ENCODE data around the gene COA3. TPM values are rescaled to one million over a fixed set of nuclear protein-coding genes. Genes with fewer than 3 reads are reported as not detected.

Gene COA3
- total and polyA plus RNA-seq, 2 donors (not counting 1 experiment from before 2014, with no cell fraction given): 18.5 to 32.1 TPM

GRCh38 chr17:42817866-42818265 lies 19.4 kb upstream of the COA3 start:
- H4K20me1 ChIP-seq (ENCODE audit: control insufficient read depth, insufficient read depth, low read length, poor library complexity, severe bottlenecking): peaks cover 10% of the 10 kb centered on the region
- H3K9me3 Mint-ChIP-seq (ENCODE audit: insufficient read depth): no peaks in the 10 kb centered on the region
- no peaks in the 10 kb centered on the region for H3K27me3 ChIP-seq (replicated peaks in 1 of 4; ENCODE audit: control extremely low read depth in 1 of 4, control insufficient read depth in 3 of 4, insufficient read depth in 4 of 4, low read length in 3 of 4)
- 100% methylated on average over 1 of the region's 1 CpG for WGBS (ENCODE audit: insufficient coverage)
- peaks cover 35% of the 10 kb centered on the region for H3K79me2 ChIP-seq (ENCODE audit: control insufficient read depth, insufficient read depth, low read length)
- H3K27ac ChIP-seq (ENCODE audit: low read length in 2 of 2): no peak overlapping the region
- H3K4me2 ChIP-seq (replicated peaks; ENCODE audit: low read depth, low read length, poor library complexity, severe bottlenecking): no peak overlapping the region
- no peak overlapping the region for H3K4me3 ChIP-seq (ENCODE audit: control extremely low read depth in 1 of 5, extremely low read depth in 1 of 5, insufficient read depth in 1 of 5, low read depth in 2 of 5, low read length in 4 of 5)
- H3K4me3 Mint-ChIP-seq: no peak overlapping the region
- H3K9me3 ChIP-seq (ENCODE audit: control extremely low read depth in 1 of 3, control insufficient read depth in 2 of 3, insufficient read depth in 1 of 3, low read length in 2 of 3): no peaks in the 10 kb centered on the region
- peaks cover 0 to 2% of the 10 kb centered on the region in 2 donors for H3K4me1 ChIP-seq (ENCODE audit: control insufficient read depth in 2 of 2, insufficient read depth in 2 of 2, low read length in 2 of 2)
- H2AFZ ChIP-seq (ENCODE audit: insufficient read depth, low read depth, low read length, poor library complexity, severe bottlenecking): no peak overlapping the region
- TF ChIP-seq EZH2 (IDR thresholded peaks at IDR 0.05; ENCODE audit: borderline replicate concordance, insufficient read depth, low read depth, low read length, poor library complexity, severe bottlenecking) (no peak), CTCF (IDR thresholded peaks at IDR 0.05) (no peak)
- H3K9ac ChIP-seq (ENCODE audit: low read length): no peak overlapping the region
- ChIA-PET CTCF (interaction anchor here (0.8 to 1.1 kb wide), 2 partner anchors 10 to 26 kb away, joined by 3 read pairs; no protein-coding TSS in a partner anchor), POLR2A (interaction anchor here (0.5 kb wide), 1 partner anchor 221 kb away, joined by 3 read pairs; no protein-coding TSS in a partner anchor)
- peaks cover 6 to 71% of the 10 kb centered on the region in 2 experiments for H3K36me3 ChIP-seq (replicated peaks in 1 of 2; ENCODE audit: control extremely low read depth in 1 of 2, control insufficient read depth in 1 of 2, extremely low read depth in 1 of 2, insufficient read depth in 2 of 2, low read length in 1 of 2)
- peaks cover 11% of the 10 kb centered on the region for H3K4me1 Mint-ChIP-seq
- H3K27me3 Mint-ChIP-seq: no peaks in the 10 kb centered on the region
- H3K27ac Mint-ChIP-seq: no peak overlapping the region
- intact Hi-C loops (cut with micrococcal nuclease): no loop called here
- ATAC-seq (ENCODE audit: low read depth) (no peak), DNase-seq (no peak)

DNA sequence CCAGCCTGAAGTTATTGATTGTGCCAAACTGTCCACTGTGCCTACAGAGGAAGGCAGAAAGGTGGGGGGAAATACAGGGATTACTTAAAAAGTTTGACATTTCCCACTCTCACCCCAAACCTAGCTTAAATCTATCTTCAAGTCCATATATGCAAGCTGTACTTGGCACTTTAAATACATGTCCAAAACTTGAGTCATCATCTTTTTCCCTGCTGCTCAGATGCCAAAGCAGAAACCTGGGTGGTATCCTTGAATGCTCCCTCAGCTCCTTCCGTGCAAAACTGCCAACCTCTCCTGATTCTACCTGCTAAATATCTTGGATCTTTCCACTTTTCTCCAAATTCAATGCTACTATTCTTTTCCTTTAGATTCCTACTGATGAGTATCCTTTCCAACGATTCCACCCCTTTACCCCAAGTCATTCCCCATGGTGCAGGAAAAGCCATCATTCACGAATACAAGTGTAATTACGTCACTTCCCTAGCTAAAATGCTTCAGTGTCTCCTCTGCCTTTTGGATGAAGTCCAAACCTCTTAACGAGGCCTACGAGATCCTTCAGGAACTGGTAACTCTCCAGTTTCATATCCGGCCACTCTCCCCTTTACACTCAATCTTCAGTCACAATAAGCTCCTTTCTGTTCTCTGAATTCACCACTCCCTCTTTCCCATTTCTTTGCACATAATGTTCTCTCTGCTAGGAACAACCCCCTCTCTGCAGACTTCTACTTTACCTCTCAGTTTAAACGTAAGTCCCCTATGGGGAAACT lies 16.3 kb upstream of the COA3 start:
- no peak overlapping the region for H3K27ac Mint-ChIP-seq
- Histone ChIP-seq H3K79me2 (ENCODE audit: control insufficient read depth, insufficient read depth, low read length) (peaks cover 14% of the 10 kb centered on the region), H3K27me3 (replicated peaks in 1 of 4; ENCODE audit: control extremely low read depth in 1 of 4, control insufficient read depth in 3 of 4, insufficient read depth in 4 of 4, low read length in 3 of 4) (no peaks in the 10 kb centered on the region), H3K27ac (ENCODE audit: low read length in 2 of 2) (no peak overlapping the region), H3K36me3 (replicated peaks in 1 of 2; ENCODE audit: control extremely low read depth in 1 of 2, control insufficient read depth in 1 of 2, extremely low read depth in 1 of 2, insufficient read depth in 2 of 2, low read length in 1 of 2) (peaks cover 7 to 72% of the 10 kb centered on the region in 2 experiments), H3K4me1 (ENCODE audit: control insufficient read depth in 2 of 2, insufficient read depth in 2 of 2, low read length in 2 of 2) (no peaks in the 10 kb centered on the region), H3K9ac (ENCODE audit: low read length) (no peak overlapping the region), H2AFZ (ENCODE audit: insufficient read depth, low read depth, low read length, poor library complexity, severe bottlenecking) (no peak overlapping the region), H4K20me1 (ENCODE audit: control insufficient read depth, insufficient read depth, low read length, poor library complexity, severe bottlenecking) (peaks cover 5% of the 10 kb centered on the region), H3K9me3 (ENCODE audit: control extremely low read depth in 1 of 3, control insufficient read depth in 2 of 3, insufficient read depth in 1 of 3, low read length in 2 of 3) (no peaks in the 10 kb centered on the region), H3K4me2 (replicated peaks; ENCODE audit: low read depth, low read length, poor library complexity, severe bottlenecking) (no peak overlapping the region), H3K4me3 (ENCODE audit: control extremely low read depth in 1 of 5, extremely low read depth in 1 of 5, insufficient read depth in 1 of 5, low read depth in 2 of 5, low read length in 4 of 5) (no peak overlapping the region)
- ATAC-seq (ENCODE audit: low read depth): no peak
- TF ChIP-seq CTCF (IDR thresholded peaks at IDR 0.05): no peak
- TF ChIP-seq EZH2 (IDR thresholded peaks at IDR 0.05; ENCODE audit: borderline replicate concordance, insufficient read depth, low read depth, low read length, poor library complexity, severe bottlenecking): no peak
- WGBS (ENCODE audit: insufficient coverage): 98% methylated on average over 8 of the region's 8 CpGs
- H3K4me1 Mint-ChIP-seq: peaks cover 2% of the 10 kb centered on the region
- no peak for DNase-seq
- no peaks in the 10 kb centered on the region for H3K27me3 Mint-ChIP-seq
- H3K9me3 Mint-ChIP-seq (ENCODE audit: insufficient read depth): no peaks in the 10 kb centered on the region
- ChIA-PET POLR2A (interaction anchor here (0.6 kb wide), 1 partner anchor 48 kb away, joined by 4 read pairs; no protein-coding TSS in a partner anchor), CTCF (interaction anchor here (0.6 to 1.7 kb wide), 2 partner anchors 9 to 24 kb away, joined by 3 to 9 read pairs; partner anchors contain the start of gene BECN1)
- intact Hi-C loops (cut with micrococcal nuclease): no loop called here
- H3K4me3 Mint-ChIP-seq: no peak overlapping the region
